ENCODE results near the gene RAI1.

Gene RAI1

GRCh38 chr17:17723354-17724261 is 42.4 kb downstream of the RAI1 start:
- Mint-ChIP-seq H3K27ac (peak overlapping the region; percentile 68 to 80 (median 69)), H3K36me3 (ENCODE audit: low read depth) (no peaks in the 10 kb centered on the region), H3K9me3 (no peaks in the 10 kb centered on the region), H3K27me3 (ENCODE audit: low read depth) (peaks cover 4% of the 10 kb centered on the region), H3K4me1 (peaks cover 45% of the 10 kb centered on the region), H3K4me3 (peak overlapping the region; percentile 86 to 91 (median 91))
- TF ChIP-seq, protein P1, sequence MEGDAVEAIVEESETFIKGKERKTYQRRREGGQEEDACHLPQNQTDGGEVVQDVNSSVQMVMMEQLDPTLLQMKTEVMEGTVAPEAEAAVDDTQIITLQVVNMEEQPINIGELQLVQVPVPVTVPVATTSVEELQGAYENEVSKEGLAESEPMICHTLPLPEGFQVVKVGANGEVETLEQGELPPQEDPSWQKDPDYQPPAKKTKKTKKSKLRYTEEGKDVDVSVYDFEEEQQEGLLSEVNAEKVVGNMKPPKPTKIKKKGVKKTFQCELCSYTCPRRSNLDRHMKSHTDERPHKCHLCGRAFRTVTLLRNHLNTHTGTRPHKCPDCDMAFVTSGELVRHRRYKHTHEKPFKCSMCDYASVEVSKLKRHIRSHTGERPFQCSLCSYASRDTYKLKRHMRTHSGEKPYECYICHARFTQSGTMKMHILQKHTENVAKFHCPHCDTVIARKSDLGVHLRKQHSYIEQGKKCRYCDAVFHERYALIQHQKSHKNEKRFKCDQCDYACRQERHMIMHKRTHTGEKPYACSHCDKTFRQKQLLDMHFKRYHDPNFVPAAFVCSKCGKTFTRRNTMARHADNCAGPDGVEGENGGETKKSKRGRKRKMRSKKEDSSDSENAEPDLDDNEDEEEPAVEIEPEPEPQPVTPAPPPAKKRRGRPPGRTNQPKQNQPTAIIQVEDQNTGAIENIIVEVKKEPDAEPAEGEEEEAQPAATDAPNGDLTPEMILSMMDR (IDR thresholded peaks at IDR 0.05; ENCODE audit: unreplicated experiment in 3 of 3), result no peak

- Mint-ChIP-seq H3K27me3 (ENCODE audit: low read depth) (peaks cover 4% of the 10 kb centered on the region), H3K27ac (peak overlapping the region; percentile 67 to 74 (median 69)), H3K4me1 (peaks cover 40% of the 10 kb centered on the region), H3K4me3 (peak overlapping the region; percentile 86 to 91 (median 91)), H3K9me3 (no peaks in the 10 kb centered on the region), H3K36me3 (ENCODE audit: low read depth) (no peaks in the 10 kb centered on the region)
- TF ChIP-seq, protein P1 (IDR thresholded peaks at IDR 0.05; ENCODE audit: unreplicated experiment in 3 of 3), result no peak
Measured at GRCh38 chr17:17724307-17725010, 43.2 kb downstream of the RAI1 start.

DNA sequence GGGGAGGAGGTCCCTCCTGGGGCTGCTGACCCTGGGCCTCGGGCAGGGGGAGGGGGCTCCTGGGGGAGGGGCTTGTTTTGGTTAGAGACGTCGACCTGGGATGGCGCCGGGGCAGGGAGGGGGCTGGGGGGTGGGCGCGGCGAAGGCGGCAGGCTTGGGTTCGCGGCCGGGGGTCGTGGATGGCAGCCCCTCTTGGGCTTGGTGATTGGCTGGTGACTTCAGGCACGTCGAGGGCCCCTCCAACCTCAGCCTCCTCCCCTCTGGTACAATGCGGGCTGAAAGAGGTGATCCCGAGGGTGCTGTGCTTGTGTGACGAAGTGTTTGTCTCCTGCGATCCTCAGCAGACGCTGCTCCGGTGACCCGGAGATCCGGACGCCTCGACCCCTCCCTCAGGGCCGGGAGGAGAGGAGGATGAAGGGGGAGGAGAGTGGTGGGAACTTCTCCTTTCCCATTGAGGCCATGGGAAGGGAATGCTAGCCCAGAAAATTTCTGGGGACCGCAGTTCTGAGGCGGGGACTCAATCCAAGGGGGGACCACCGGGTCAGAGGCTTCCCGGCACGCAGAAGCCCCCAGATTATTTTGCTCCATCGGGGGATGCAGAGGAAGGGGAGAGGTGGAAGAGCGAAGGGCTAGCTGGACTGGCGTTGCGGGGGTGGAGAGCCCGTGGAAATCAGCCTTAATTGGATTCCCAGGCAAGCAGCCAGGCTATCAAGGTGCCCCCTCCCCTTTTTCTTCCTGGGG is 43.9 kb downstream of the RAI1 start:
- Mint-ChIP-seq H3K4me1 (peaks cover 44% of the 10 kb centered on the region), H3K27me3 (ENCODE audit: low read depth) (peaks cover 4% of the 10 kb centered on the region), H3K4me3 (peak overlapping the region; percentile 86 to 91 (median 89)), H3K36me3 (ENCODE audit: low read depth) (no peaks in the 10 kb centered on the region), H3K27ac (peak overlapping the region in 2 of 3 experiments; percentile 62 to 89), H3K9me3 (no peaks in the 10 kb centered on the region)
- TF ChIP-seq, protein P1 (IDR thresholded peaks at IDR 0.05; ENCODE audit: unreplicated experiment in 3 of 3), result no peak

DNA sequence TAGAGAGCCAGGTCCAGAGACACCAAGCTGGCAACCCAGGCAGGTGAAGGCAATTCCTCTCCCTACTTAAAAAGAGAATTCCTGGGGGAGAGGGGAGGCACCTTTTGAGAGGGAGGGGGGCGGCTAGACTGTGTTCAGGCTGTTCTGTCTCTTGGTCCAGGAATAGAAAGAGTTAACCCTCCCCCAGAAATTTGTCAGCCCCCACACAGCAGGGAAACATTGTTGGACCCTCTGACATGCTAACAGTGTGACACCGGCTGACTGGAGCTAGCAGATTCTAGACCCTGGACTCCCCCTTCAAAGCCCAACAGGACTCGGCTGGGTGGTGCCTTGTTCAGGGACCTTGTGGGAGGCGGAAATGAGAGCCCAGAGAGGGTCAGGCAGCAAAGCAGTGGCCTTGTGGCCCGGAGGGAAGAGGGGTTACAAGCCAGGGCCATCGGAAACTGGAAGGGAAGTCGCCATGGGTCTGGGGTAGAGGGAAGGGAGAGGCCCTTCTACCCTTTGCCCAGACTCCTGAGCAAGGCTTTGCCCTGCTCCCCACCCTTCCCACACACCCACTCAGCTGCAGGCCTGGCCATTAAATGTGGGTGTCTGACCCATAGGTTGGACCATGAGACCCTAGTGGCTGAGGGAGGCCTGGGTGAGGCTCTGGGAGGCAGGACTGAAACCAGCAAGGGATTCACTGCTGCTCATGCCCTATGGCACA is 44.6 kb downstream of the RAI1 start:
- H3K27ac Mint-ChIP-seq, result peak overlapping the region; percentile 38 to 72 (median 62)
- peaks cover 44% of the 10 kb centered on the region for H3K4me1 Mint-ChIP-seq
- peak overlapping the region; percentile 86 to 88 (median 87) for H3K4me3 Mint-ChIP-seq
- TF ChIP-seq, protein P1 (IDR thresholded peaks at IDR 0.05; ENCODE audit: unreplicated experiment in 3 of 3), result no peak
- peaks cover 4% of the 10 kb centered on the region for H3K27me3 Mint-ChIP-seq (ENCODE audit: low read depth)
- no peaks in the 10 kb centered on the region for H3K9me3 Mint-ChIP-seq
- H3K36me3 Mint-ChIP-seq (ENCODE audit: low read depth), result no peaks in the 10 kb centered on the region

- Mint-ChIP-seq H3K36me3 (ENCODE audit: low read depth) (no peaks in the 10 kb centered on the region), H3K9me3 (no peaks in the 10 kb centered on the region), H3K4me3 (peak overlapping the region; percentile 74 to 87 (median 77)), H3K4me1 (peaks cover 38% of the 10 kb centered on the region), H3K27ac (peak overlapping the region; percentile 22 to 62 (median 56)), H3K27me3 (ENCODE audit: low read depth) (peaks cover 4% of the 10 kb centered on the region)
- TF ChIP-seq, protein P1 (IDR thresholded peaks at IDR 0.05; ENCODE audit: unreplicated experiment in 3 of 3), result no peak
Measured at GRCh38 chr17:17726458-17727060, 45.3 kb downstream of the RAI1 start.

Data from nephron (organoid).